Stimulated activated naive B cell treated with anti-CD40 and anti-IgM and Interleukin-4, amounts not matched to agents 10 μg/mL and 1 μg/mL and 100 μg/mL, for 72 hours (primary cell): ENCODE data around the gene CYP2B6.
"Not testable (repeated sequence)": the region's sequence is repeated elsewhere in the genome, so short reads cannot be mapped to it uniquely, and the experiment has no call there.

Experiments
- ATAC-seq, 2 donors: fragments of 150-1000 bp; cut with Tn5 transposase; replicated peaks; 2 replicates each; pipeline ENCODE4 v1.10.0; 2021; ENCODE audit warnings: moderate library complexity in 1 of 2
- DNase-seq: peaks from one replicate; pipeline ENCODE4 v3.0.0; 2021
- H3K27ac Mint-ChIP-seq: one replicate; pipeline ENCODE4 v1.8.0; 2022; ENCODE audit warnings: mild to moderate bottlenecking, mixed read lengths
- H3K27me3 Mint-ChIP-seq, 2 donors: one replicate each; pipeline ENCODE4 v1.8.0; 2022; ENCODE audit warnings: mixed read lengths in 2 of 2
- H3K36me3 Mint-ChIP-seq, 2 donors: one replicate each; pipeline ENCODE4 v1.8.0; 2022; ENCODE audit warnings: mixed read lengths in 2 of 2, mild to moderate bottlenecking in 1 of 2
- H3K4me1 Mint-ChIP-seq, 2 donors: one replicate each; pipeline ENCODE4 v1.8.0; 2022; ENCODE audit warnings: mixed read lengths in 2 of 2, mild to moderate bottlenecking in 1 of 2
- H3K4me3 Mint-ChIP-seq, 2 donors: one replicate each; pipeline ENCODE4 v1.8.0; 2022; ENCODE audit warnings: mild to moderate bottlenecking in 2 of 2, mixed read lengths in 2 of 2, moderate library complexity in 1 of 2
- H3K9me3 Mint-ChIP-seq, 2 donors: one replicate each; pipeline ENCODE4 v1.8.0; 2022; ENCODE audit warnings: mixed read lengths in 2 of 2, mild to moderate bottlenecking in 1 of 2

CYP2B6 gene

GRCh38 chr19:41030651-41031050 is 39.6 kb downstream of the CYP2B6 start:
- ATAC-seq = no peak
- H3K27me3 Mint-ChIP-seq = peaks cover 61 to 65% of the 10 kb centered on the region in 2 donors

GRCh38 chr19:41031916-41032315 is 40.8 kb downstream of the CYP2B6 start:
- Mint-ChIP-seq H3K27me3 (peaks cover 57 to 60% of the 10 kb centered on the region in 2 donors), H3K27ac (no peak overlapping the region), H3K4me3 (no peak overlapping the region), H3K9me3 (peaks cover 0 to 2% of the 10 kb centered on the region in 2 donors), H3K36me3 (no peaks in the 10 kb centered on the region), H3K4me1 (no peaks in the 10 kb centered on the region)
- ATAC-seq (no peak), DNase-seq (no peak)

More at GRCh38 chr19:41030651-41031050, 39.6 kb downstream of the CYP2B6 start:
- no peak for DNase-seq
- Mint-ChIP-seq H3K9me3 (peaks cover 0 to 2% of the 10 kb centered on the region in 2 donors), H3K27ac (no peak overlapping the region), H3K36me3 (no peaks in the 10 kb centered on the region), H3K4me1 (no peaks in the 10 kb centered on the region), H3K4me3 (no peak overlapping the region)

- not testable (repeated sequence) for H3K27ac Mint-ChIP-seq, H3K9me3 Mint-ChIP-seq, ATAC-seq, DNase-seq, H3K4me1 Mint-ChIP-seq, H3K4me3 Mint-ChIP-seq, H3K36me3 Mint-ChIP-seq
- H3K27me3 Mint-ChIP-seq = peaks cover 49 to 57% of the 10 kb centered on the region in 2 donors
Measured at GRCh38 chr19:41033324-41033723, 42.2 kb downstream of the CYP2B6 start.

GRCh38 chr19:41039806-41040205 is 48.7 kb downstream of the CYP2B6 start:
- peaks cover 2 to 8% of the 10 kb centered on the region in 2 donors for H3K9me3 Mint-ChIP-seq
- DNase-seq (no peak), ATAC-seq (no peak)
- no peaks in the 10 kb centered on the region for H3K4me1 Mint-ChIP-seq
- no peak overlapping the region for H3K4me3 Mint-ChIP-seq
- peaks cover 22 to 29% of the 10 kb centered on the region in 2 donors for H3K27me3 Mint-ChIP-seq
- H3K27ac Mint-ChIP-seq = no peak overlapping the region
- H3K36me3 Mint-ChIP-seq = no peaks in the 10 kb centered on the region

DNA sequence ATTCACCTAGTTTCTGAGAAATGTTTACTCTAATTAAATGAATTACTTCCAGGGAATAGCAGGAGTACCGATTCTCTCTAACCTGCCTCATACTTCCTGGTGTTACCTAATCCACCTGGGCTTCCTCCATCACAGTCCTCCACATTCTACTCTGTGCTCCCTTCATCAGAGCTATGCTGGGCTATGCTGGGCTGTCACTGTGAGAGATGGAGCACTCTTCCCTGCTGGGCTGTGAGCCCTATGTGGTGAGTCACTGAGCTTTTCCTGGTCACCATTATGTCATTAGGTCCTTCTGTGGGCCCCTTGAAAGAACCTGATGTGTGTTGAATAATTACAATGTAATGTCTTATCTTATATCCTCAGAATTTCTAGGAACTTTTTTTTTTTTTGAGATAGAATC is 54.0 kb downstream of the CYP2B6 start:
- ATAC-seq, DNase-seq, H3K36me3 Mint-ChIP-seq, H3K27ac Mint-ChIP-seq, H3K4me1 Mint-ChIP-seq, H3K4me3 Mint-ChIP-seq, H3K9me3 Mint-ChIP-seq: not testable (repeated sequence)
- H3K27me3 Mint-ChIP-seq = peaks cover 25 to 35% of the 10 kb centered on the region in 2 donors

DNA sequence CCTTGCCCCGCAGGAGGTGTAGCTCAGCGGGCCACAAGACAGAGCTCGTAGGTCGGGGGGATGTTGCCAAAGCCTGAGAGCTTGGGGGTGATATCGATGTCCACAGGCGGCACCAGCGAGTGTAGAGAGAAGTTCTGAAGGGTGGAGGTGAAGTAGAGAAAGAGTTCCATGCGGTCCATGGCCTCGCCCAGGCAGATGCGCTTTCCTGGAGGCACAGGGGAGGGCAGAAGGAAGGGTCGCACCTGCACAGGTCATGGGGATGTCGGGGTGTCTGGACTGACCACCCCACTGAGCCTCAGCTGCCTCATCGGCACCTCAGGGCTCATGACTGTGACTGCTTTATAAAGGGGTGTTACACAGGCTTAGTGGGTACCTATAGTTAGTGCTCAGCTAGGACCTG is 59.3 kb downstream of the CYP2B6 start:
- DNase-seq (no peak), ATAC-seq (no peak)
- peaks cover 44 to 50% of the 10 kb centered on the region in 2 donors for H3K27me3 Mint-ChIP-seq
- H3K4me1 Mint-ChIP-seq = no peaks in the 10 kb centered on the region
- H3K36me3 Mint-ChIP-seq = no peaks in the 10 kb centered on the region
- H3K4me3 Mint-ChIP-seq = no peak overlapping the region
- H3K9me3 Mint-ChIP-seq = no peaks in the 10 kb centered on the region
- H3K27ac Mint-ChIP-seq = no peak overlapping the region

GRCh38 chr19:41052162-41052561 is 61.1 kb downstream of the CYP2B6 start:
- DNase-seq, H3K36me3 Mint-ChIP-seq, H3K27ac Mint-ChIP-seq, ATAC-seq, H3K9me3 Mint-ChIP-seq, H3K4me3 Mint-ChIP-seq, H3K4me1 Mint-ChIP-seq: not testable (repeated sequence)
- peaks cover 37 to 43% of the 10 kb centered on the region in 2 donors for H3K27me3 Mint-ChIP-seq

DNA sequence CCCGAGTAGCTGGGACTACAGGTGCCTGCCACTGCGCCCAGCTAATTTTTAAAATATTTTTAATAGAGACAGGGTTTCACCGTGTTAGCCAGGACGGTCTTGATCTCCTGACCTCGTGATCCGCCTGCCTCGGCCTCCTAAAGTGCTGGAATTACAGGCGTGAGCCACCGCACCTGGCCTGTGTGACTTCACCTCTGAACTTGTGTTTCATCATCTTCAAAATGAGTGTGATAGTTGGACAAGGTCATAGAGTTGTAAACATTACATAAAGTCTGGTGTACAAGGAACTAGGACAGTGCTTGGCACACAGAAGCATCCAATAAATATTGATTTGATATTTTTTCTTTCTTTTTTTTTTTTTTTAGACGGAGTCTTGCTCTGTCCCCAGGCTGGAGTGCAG is 62.2 kb downstream of the CYP2B6 start:
- not testable (repeated sequence) for DNase-seq, H3K4me3 Mint-ChIP-seq, H3K9me3 Mint-ChIP-seq, H3K36me3 Mint-ChIP-seq, H3K4me1 Mint-ChIP-seq, ATAC-seq, H3K27ac Mint-ChIP-seq
- H3K27me3 Mint-ChIP-seq = peaks cover 33 to 41% of the 10 kb centered on the region in 2 donors

DNA sequence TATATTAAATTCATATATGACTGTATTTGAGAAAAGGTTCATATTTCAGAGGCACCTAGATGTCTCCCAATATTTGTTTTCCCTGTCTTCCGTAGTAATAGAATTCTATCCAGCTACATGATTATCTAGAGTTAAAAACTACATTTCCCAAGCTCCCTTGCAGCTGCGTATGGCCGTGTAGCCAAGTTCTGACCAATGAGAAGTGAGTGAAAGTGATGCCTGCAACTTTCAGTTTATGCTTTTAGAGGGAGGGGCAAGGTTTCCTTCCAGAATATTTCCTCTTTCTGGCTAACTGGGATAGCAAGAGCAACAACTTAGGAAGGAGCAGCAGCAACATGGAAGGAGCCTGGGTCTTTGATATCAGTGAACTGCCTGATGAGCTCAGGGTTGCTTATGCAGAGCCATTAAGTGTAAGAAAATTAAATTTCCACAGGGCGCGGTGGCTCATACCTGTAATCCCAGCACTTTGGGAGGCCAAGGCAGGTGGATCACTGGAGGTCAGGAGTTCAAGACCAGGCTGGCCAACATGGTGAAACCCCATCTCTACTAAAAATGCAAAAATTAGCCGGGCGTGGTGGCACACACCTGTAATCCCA is 74.0 kb downstream of the CYP2B6 start:
- no peak for DNase-seq
- Mint-ChIP-seq H3K4me3 (no peak overlapping the region), H3K27ac (no peak overlapping the region), H3K4me1 (no peaks in the 10 kb centered on the region), H3K9me3 (no peaks in the 10 kb centered on the region), H3K36me3 (no peaks in the 10 kb centered on the region), H3K27me3 (peaks cover 34 to 39% of the 10 kb centered on the region in 2 donors)
- ATAC-seq = peak in 1 of 2 donors; percentile 55
